ENCODE measurements around the gene HS6ST3. TPM values are rescaled to one million over a fixed set of nuclear protein-coding genes. Genes with fewer than 3 reads are reported as not detected.

HS6ST3 gene
- total and polyA plus RNA-seq, 9 of the 15 experiments (the other 6 are each of a cell fraction or from before 2014, with no cell fraction given), result not detected

DNA sequence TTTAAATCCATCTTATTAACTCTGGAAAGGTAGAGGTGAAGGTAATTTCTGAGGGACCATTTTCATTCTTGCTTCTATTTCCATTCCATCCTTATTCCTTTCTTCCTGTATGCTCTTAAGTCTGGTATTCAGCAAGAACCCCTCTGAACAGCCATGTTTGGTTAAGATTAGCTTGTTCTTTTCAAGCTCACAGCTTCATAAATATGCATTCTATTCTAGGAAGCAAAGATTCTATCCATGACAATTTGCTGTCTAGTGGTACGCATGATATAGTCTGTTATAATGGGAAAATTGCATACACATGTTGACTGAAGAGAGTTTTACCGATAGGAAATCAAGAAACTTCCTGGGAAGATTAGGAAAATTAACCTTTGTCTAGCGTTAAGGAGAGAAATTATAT, 218.7 kb downstream of the HS6ST3 start (continued):
- TF ChIP-seq MGA (IDR thresholded peaks at IDR 0.05) (no peak), CREB1 (IDR thresholded peaks at IDR 0.05) (no peak), CREB1 (CRISPR knock-in tag; IDR thresholded peaks at IDR 0.05) (no peak), POLR2A (conservative IDR thresholded peaks at IDR 0.05) (no peak), TFE3 (CRISPR knock-in tag; IDR thresholded peaks at IDR 0.05) (no peak)
